A204.1 (cell line): ENCODE data around the gene ARHGAP19.
"Not testable (repeated sequence)": the region's sequence is repeated elsewhere in the genome, so short reads cannot be mapped to it uniquely, and the experiment has no call there.

ENCODE experiments used
- FAIRE-seq: peaks from 2 replicates; lab custom pipeline; 2012; peaks lifted over from hg19 to GRCh38; lab: Jason Lieb, UNC

ARHGAP19 gene

GRCh38 chr10:97279121-97279815 lies 13.2 kb downstream of the ARHGAP19 start:
- FAIRE-seq = no peak

GRCh38 chr10:97278491-97278989 lies 13.9 kb downstream of the ARHGAP19 start:
- peak; percentile 99 for FAIRE-seq

- no peak for FAIRE-seq
Observed at GRCh38 chr10:97277551-97277950, 14.9 kb downstream of the ARHGAP19 start.

GRCh38 chr10:97274828-97275227 lies 17.6 kb downstream of the ARHGAP19 start:
- no peak for FAIRE-seq

GRCh38 chr10:97273700-97274099 lies 18.7 kb downstream of the ARHGAP19 start:
- no peak for FAIRE-seq

GRCh38 chr10:97270523-97271154 lies 21.8 kb downstream of the ARHGAP19 start:
- peak; percentile 97 for FAIRE-seq

- FAIRE-seq = no peak
Observed at GRCh38 chr10:97267671-97268070, 24.8 kb downstream of the ARHGAP19 start.

GRCh38 chr10:97265095-97265494 lies 27.3 kb downstream of the ARHGAP19 start:
- not testable (repeated sequence) for FAIRE-seq

- no peak for FAIRE-seq
Observed at GRCh38 chr10:97263971-97264370, 28.5 kb downstream of the ARHGAP19 start.

- no peak for FAIRE-seq
Observed at GRCh38 chr10:97261656-97262055, 30.8 kb downstream of the ARHGAP19 start.

- peak; percentile 3 for FAIRE-seq
Observed at GRCh38 chr10:97261183-97261582, 31.3 kb downstream of the ARHGAP19 start.

GRCh38 chr10:97259119-97259518 lies 33.3 kb downstream of the ARHGAP19 start:
- no peak for FAIRE-seq

- FAIRE-seq = no peak
Observed at GRCh38 chr10:97256356-97256755, 36.1 kb downstream of the ARHGAP19 start.

GRCh38 chr10:97255512-97256293 lies 36.7 kb downstream of the ARHGAP19 start:
- FAIRE-seq = no peak

- peak; percentile 14 for FAIRE-seq
Observed at GRCh38 chr10:97254694-97255093, 37.7 kb downstream of the ARHGAP19 start.

GRCh38 chr10:97250952-97251351 lies 41.5 kb downstream of the ARHGAP19 start:
- FAIRE-seq = no peak

GRCh38 chr10:97243836-97244235 lies 48.6 kb downstream of the ARHGAP19 start:
- FAIRE-seq = no peak

GRCh38 chr10:97238855-97239254 lies 53.6 kb downstream of the ARHGAP19 start:
- no peak for FAIRE-seq

- FAIRE-seq = no peak
Observed at GRCh38 chr10:97235353-97235752, 57.1 kb downstream of the ARHGAP19 start.

GRCh38 chr10:97234400-97234799 lies 58.0 kb downstream of the ARHGAP19 start:
- FAIRE-seq = peak; percentile 99

GRCh38 chr10:97230146-97230545 lies 62.3 kb downstream of the ARHGAP19 start:
- no peak for FAIRE-seq

- no peak for FAIRE-seq
Observed at GRCh38 chr10:97229322-97230015, 63.0 kb downstream of the ARHGAP19 start.
